ENCODE results near the gene CCDC187.

DNA sequence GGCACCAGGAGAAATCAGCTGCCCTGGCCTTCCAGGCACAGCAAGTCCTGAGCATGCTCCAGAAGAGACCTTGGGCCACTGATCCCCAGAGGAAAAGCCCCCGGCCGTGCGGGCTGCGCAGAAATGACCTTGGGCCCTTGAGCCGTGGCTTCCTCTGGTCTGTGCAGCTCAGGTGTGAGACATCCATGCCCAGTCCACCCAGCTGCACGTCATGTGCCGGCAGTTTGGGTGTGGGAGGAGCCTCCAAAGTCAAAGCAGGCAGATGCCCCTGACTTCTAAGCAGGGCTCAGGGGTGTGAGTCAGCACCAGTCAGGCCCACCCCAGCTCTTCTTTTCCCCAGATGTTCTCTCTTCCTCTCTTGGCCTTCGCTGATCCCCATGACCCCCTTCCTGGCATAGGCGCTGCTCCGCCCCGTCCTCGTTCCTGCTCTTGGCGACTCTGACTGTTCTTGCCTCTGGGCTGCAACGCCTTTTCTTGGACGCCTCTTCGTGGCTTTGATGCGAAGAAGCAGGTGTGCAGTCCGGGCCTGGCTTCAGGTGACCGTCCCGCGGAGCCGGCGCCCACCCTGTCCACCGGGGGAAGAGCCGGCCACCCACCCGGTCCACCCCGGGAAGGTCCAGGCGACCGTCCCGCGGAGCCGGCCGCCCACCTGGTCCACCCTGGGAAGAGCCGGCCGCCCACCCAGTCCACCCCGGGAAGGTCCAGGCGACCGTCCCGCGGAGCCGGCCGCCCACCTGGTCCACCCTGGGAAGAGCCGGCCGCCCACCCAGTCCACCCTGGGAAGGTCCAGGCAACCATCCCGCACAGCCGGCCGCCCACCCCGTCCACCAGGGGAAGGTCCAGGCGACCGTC is 52.4 kb downstream of the CCDC187 start:
- no peak for TF ChIP-seq POLR2A (IDR thresholded peaks at IDR 0.05)
- TF ChIP-seq POLR2AphosphoS5 (IDR thresholded peaks at IDR 0.05) = no peak
- TF ChIP-seq, protein P1, sequence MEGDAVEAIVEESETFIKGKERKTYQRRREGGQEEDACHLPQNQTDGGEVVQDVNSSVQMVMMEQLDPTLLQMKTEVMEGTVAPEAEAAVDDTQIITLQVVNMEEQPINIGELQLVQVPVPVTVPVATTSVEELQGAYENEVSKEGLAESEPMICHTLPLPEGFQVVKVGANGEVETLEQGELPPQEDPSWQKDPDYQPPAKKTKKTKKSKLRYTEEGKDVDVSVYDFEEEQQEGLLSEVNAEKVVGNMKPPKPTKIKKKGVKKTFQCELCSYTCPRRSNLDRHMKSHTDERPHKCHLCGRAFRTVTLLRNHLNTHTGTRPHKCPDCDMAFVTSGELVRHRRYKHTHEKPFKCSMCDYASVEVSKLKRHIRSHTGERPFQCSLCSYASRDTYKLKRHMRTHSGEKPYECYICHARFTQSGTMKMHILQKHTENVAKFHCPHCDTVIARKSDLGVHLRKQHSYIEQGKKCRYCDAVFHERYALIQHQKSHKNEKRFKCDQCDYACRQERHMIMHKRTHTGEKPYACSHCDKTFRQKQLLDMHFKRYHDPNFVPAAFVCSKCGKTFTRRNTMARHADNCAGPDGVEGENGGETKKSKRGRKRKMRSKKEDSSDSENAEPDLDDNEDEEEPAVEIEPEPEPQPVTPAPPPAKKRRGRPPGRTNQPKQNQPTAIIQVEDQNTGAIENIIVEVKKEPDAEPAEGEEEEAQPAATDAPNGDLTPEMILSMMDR (IDR thresholded peaks at IDR 0.05) = no peak
